Stimulated activated CD4-positive, alpha-beta T cell treated with anti-CD3 and anti-CD28 coated beads, Interleukin-2, amount 100 ng/mL, for 48 hours (primary cell): ENCODE measurements around the gene AK8.
"Not testable (repeated sequence)": the region's sequence is repeated elsewhere in the genome, so short reads cannot be mapped to it uniquely, and the experiment has no call there.

Source experiments
- DNase-seq, 2 donors: peaks; one replicate each; pipeline ENCODE4 v3.0.0-alpha.2; 2020

AK8 gene

DNA sequence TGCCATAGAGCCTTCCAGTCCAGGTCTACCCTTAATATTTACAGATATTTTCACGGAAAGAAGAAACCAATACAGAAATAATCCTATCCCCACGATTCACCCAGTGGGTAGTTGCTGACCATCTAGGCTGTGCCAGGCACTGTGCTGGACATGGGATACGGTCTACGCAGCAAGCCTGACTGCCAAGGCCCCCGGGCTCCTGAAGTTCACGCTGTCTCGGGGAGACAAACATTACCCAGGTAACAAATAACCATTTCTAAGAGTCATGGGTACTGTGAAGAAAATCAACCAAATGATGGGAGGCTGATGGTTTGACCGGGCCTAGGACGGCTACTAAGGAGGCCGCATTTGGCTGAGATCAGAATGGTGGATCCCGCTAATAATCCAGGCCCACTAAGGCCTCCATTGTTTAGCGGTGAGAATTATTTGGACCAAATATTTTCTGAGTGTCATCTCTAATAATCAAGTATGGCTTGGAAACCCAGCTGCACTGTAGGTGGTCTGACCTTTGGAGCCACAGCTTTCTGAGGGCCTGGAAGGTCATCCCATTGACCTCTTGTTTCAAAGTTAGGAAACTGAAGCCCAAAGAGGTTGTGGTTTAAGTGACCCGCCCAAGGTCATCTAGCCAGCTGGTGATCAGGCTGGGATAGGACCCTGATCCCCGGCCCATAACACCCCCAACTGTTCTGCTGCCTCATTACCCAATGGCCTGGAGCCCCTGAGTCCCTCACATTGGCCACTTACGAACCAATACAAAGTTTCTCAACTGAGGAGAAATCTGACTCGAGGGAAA lies 82.4 kb downstream of the AK8 start:
- DNase-seq = no peak

DNA sequence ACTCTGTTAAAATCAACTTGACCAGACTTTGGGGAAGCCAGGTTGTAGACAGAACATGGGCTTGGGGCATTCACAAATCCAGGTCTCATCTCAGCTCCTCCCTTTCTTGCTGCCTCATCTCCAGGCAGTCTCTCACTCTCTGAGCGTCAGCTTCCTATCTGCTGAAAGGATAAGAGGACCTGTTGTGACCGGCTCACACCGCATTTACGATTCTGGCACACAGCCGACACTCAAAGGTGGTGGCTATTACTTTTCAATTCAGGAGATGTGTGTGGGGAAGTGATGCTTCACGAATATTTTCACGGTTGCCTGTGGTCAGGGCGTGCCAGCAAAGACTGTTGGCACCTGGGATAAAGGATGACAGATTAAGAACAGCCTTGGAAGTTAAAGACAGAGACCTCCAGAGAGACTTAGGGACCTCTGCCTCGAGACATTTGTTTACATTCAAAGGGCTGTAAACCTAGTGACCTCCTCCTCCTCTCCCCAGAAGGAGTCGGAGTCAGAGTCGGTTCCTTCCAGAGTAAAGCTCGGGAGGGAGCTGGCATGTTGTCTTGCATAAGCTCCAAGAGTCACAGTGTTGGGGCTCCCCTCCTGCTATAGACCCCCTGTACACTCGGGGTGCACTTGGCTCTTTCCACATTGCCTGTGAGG lies 83.2 kb downstream of the AK8 start:
- DNase-seq = no peak

DNA sequence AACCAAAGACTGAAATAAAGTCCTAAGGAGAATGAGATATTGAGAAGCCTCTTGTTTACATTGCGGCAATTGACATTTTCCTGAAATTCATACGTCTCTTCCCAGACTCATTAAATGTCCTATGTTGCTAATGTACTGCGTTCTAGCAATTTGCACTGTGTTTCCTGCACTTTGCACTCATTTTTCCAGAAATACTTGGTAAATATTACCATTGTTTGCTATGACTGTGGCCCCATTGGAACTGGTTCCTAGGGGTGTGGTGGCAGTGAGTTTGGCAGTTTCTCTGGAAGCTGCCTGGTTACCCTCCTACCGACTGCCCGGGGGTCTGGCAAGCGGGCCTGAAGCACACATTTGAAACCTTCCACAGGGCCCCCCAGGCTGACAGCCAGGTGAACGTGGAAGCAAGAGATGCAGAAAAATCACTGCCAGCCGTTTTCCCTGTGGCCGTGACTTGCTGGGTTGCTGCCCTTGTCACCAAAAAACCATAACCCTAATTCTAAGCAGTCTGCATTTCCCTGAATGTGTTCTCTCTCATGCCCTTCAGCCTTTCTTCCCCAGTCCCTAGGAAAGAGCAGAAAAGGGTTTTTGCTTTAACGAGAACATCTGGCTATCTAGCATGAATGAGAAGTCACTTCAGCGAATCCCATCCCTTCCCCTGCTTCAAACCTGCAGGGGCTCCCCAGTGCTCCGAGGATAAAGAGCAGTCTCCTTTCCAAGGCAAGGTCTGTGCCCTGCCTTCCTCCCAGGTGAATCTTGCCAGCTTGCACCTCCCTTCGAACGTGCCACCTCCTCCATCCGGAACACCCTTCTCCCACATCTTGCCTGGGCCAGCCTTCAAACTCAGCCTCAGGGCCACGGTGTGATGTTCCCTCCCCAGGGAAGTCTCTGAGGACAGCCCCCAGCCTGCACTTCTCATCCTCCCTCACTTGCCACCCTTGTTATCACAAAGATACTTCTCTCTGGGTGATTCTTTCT lies 84.2 kb downstream of the AK8 start:
- no peak for DNase-seq

DNA sequence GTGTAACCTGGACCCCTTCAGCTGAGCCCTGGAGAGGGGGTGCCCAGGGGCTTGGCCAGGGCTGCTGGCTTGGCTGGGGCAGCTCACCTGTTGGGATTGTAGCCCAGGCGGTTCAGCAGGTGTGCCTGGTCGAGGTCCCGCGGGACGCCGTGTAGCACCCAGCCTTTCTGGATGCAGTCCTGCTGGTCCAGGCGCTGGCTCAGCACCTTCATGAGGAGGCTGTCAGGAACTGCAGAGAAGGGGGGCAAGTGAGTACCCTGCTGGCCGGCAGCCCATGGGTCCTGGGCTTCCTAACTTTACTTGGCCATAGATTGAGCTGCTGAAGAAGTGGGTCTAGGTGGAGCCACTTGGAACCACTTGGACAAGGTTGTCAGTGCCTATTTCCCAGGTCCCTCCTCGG lies 85.5 kb downstream of the AK8 start:
- DNase-seq = no peak

DNA sequence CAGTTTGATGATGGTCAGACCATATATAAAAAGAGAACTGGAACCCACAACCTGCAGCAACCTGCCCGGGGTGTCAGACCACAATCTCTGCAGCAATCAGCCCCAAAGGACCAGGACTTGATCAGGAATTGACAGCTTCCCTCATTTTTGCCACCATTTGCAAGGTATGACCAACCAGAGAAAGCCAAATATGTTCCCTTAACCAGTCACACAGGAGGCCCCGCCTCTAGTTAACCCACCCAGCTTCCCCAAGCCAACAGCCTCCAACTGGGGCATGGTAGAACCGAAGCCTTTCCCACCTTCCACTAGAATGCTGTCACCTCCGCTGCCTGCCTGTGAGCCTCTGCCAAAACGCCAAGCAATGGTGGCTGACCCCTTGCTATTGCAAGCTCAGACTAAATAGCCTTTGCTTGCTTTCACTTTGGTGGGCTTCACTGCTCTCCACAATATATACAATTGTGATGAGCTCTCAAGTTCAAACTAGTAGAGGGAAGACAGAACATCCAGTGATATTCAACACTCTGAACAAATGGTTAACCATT lies 86.3 kb downstream of the AK8 start:
- no peak for DNase-seq

DNA sequence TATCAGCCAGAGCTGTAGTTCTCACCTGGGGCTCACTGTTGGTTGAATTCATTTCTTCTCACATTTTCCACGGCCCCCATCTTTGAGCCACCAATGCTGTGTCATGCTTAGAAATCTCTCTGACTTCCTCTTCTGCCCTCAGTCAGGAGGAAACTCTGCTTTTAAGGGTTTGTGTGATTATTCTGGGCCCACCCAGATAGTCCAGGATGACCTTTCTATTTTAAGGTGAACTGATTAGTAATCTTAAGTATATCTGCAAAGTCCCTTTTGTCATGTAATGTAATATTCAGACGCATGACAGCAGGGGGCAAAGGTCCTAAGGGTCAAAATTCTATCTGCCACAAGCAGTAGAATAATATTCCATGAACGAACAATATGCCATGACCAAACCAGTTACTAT lies 88.4 kb downstream of the AK8 start:
- DNase-seq = no peak

DNA sequence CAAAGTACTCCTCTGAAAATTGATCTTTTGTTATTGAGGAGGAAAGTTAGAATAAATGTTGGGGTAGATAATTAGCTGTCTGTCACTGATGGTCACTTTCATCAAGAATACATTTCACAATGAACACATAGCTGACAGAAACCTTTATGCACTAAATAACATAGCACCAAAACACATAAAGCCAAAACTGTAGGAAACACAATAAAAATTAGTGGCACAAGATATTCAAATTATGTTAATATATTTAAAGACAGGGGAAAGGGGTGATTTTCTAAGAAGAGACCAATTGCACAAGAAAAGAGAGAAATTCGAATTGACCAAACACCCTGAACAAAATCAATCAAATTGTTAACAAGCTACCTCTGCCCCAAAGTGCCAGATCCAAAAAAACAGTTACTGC lies 89.7 kb downstream of the AK8 start:
- DNase-seq = no peak

DNA sequence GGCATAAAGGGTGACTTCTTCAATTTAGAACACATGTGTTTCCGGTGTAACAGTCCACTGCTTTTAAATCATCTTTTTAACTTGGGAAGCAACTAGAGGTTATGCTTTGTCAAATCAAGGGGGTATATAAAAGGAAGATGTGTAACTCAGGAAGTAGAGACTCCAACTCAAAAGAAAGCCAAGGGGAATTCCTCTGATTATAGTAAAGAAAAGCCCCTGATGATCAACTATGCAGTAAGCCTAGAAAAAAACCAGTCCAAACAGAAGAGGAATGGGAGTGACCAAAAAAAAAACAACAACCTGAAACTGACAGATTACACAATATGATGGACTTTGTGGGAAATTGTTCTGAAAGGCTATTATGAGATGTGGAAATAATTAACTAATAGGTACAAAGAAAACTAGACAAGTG lies 90.3 kb downstream of the AK8 start:
- DNase-seq = no peak

DNA sequence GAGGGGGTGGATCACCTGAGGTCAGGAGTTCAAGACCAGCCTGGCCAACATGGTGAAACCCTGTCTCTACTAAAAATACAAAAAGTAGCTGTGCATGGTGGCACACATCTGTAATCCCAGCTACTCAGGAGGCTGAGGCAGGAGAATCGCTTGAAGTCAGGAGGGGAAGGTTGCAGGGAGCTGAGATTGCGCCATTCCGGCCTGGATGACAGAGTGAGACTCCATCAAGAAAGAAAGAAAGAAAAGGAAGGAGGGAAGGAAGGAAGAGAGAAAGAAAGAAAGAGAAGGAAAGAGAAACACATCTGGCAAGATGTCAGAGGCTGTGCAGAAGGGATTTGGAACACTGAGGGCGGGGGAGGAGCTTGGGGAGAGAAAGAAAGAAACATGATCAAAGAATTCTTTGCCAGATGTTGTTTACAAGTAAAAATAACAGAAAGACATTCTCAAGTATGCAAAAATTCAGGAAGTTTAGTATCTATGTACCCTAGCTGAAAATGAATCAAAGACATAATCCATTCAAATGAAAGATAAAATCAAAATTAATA lies 93.7 kb downstream of the AK8 start:
- no peak for DNase-seq

DNA sequence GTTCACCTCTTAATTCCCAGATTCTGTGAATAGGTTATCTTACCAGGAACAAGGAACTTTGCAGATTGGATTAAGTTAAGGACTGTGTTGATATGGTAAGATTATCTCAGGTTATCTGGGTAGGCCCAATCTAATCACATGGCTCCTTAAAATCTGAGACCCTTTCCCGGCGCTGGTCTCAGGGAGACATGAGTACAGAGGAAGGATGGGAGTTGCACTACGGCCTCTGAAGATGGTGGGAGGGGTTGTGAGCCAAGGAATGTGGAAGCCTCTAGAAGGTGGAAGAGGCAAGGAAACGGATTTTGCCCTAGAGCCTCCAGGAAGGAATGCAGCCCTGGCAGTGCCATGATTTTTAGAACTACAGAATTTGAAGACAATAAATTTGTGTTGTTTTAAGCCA lies 95.1 kb downstream of the AK8 start:
- no peak for DNase-seq

DNA sequence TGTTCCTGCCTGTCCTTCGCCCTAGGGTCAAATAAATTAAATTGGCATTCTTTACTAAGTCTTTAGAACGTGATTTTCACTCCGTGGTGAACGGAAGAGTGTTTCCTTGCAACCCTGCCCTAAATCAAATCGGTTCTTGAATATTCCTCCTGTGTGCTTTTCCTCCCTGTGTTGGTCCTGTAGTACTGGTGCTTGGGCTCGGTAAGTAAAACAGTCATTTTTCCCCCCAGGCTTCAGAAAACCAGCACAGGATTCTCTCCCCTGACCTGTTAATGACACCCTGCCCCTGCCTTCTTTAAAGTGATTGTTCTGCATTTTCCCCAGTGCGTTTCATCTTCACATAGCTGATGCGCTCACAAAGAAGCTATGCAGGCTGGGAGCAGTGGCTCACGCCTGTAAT lies 96.0 kb downstream of the AK8 start:
- no peak for DNase-seq

DNA sequence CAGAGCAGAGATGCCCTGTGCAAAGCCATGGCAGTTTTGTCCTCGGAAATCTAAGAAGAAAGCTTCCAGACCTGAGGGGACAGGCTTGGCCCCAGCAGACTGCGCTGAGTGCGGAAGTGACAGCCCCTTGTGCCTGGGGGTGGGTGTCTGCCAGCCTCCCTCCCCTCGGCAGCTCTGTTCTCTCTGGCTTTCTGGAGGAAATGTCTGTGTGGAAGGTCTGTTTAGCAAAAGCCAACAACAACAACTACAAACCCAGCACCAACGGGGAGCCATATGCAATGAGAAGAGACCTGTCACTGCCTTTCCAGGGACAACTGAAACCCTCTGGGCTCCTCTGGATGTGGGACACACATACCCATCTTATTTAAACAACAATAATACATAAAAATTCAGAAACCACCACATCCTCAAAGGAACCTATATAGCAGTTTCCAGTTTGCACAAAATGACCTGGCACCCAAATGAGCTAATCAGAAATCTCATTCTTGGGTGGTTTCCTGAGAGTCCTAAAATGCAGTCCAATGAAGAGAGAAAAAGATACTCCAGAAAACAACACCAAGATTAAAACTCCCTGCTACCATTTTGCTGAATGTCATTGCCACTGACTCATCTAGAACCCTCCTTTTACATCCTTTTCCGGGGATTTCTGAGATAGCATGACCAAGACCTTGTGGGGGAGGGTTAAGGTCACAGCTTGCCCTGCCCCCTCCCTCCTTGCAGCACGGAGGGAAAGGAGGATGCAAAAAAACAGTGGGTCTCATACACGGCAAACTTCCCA lies 97.7 kb downstream of the AK8 start:
- no peak for DNase-seq

DNA sequence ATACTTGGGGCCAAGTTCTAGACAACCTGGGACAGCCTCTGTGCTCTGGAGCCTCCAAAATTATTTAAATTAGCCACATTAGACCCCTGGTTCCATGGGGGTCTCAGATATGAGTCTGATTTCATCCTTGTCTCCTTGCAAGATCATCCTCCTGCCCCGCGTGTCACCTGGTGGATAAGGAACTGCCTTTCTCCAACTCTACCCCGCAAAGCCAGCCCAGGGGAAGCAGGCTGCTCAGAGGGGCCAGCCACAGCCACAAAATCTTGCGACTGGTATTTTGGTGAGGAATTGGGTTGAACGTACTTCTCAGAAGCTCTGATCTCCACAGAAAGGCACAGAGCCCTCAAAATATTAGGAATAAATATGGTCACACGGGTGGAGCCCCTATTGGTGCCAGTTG lies 101.2 kb downstream of the AK8 start:
- DNase-seq = no peak

DNA sequence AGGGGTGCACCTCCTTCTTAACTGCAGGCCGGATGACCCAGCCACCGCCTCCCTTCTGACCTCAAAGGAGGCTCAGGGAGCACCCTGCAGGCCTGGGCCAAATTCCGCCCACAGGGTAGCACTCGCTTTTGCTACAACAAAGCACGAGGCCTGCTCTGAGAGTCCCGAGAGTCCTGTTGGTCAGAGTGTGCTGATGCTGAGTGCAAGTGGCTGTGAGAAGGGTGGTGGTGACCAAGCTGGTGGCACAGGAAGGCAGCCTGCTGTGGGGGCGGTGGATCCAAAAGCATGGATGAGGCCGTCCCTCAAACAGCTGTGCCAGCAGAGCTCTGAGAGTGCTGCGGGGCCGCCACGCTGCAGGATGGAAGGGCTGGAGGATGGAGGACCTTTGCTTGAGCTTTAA lies 101.8 kb downstream of the AK8 start:
- no peak for DNase-seq

DNA sequence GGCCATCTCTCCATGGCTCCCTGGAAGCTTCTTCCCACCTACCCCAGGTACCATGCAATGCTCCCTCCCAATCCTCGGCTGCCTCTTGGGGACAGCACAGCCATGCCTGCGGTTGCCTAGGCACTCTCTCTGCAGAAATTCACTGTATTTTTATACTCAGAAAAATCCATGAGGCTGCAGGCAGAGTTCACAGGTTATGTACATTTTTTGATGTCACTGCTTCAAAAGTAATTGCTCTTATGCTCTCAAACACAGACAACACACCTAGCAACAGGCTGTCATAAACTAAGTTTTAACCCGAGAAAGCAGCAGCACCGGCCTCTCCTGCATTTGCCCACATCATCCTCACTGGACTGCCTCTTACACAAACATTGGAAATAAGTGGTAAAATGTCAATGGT lies 102.4 kb downstream of the AK8 start:
- DNase-seq = no peak

DNA sequence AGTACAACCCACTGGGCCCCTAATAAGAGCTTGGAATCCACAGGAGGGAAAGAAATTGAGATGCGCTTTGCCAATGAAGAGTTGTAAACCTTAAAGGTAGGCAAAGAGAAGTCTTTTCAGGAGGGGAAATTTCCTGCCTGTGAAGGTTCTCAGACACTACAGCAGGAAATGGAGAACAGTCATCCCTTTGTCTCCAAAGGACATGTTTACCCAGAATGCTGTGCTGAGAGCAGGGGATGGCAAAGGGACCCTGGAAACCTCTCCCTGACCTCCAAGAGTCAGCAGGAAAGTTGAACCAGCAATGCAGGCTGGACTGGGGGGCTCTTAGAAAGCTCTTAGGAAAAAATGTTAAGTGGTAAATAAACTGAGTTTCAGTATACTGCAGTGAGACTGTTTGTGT lies 103.2 kb downstream of the AK8 start:
- DNase-seq = no peak

DNA sequence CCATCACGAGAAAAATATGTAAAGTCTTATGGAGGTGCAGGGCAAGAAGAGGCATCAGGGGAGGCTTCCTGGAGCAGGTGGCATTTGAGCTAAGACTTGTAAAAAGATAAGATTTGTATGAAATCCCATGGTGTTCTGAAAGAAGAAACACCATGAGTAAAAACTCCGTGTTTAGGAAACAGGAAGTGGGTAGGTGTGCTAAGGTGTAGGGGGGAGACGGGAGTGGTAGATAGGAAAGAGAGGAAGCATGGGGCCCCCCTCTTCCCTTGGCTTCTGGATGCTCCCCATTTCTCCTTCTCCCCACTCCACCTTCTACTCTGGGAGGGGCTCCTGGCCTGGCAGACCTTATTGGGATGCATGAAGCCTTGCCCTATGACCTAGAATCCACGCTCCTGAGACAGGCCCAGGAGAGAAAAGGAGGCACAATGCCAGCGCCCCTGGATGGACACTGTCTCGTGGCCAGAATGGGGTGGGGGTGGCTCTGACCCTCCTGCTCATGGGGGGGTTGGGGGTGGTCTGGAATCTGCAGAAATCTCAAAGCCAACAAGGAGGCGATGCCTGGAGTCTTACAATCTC lies 104.2 kb downstream of the AK8 start:
- no peak for DNase-seq

DNA sequence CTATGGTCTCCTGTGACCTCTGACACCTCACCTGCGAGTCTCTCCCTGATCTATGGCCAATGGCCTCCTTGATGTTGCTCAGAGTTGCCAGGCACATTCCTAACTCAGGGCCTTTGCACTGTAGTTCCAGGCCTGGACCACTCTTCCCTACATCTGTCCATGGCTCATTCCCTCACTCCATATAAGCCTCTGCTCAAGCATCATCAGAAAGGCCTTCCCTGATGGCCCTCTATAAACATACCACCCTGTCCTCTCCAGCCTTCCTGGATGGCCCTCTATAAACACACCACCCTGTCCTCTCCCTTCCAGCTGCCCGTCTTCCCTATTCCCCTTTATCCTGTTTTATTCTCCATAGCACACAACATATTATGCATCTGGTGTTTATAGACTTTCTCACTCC lies 105.0 kb downstream of the AK8 start:
- no peak for DNase-seq

DNA sequence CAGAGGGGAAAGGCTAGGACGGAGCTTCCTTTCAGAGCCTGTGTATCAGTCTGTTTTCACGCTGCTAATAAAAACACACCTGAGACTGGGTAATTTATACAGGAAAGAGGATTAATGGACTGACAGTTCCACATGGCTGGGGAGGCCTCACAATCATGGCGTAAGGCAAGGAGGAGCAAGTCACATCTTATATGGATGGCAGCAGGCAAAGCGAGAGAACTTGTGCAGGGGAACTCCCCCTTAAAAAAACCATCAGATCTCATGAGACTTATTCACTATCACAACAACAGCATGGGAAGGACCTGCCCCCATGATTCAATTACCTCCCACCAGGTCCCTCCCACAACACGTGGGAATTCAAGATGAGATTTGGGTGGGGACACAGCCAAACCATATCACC lies 106.3 kb downstream of the AK8 start:
- DNase-seq = not testable (repeated sequence)

DNA sequence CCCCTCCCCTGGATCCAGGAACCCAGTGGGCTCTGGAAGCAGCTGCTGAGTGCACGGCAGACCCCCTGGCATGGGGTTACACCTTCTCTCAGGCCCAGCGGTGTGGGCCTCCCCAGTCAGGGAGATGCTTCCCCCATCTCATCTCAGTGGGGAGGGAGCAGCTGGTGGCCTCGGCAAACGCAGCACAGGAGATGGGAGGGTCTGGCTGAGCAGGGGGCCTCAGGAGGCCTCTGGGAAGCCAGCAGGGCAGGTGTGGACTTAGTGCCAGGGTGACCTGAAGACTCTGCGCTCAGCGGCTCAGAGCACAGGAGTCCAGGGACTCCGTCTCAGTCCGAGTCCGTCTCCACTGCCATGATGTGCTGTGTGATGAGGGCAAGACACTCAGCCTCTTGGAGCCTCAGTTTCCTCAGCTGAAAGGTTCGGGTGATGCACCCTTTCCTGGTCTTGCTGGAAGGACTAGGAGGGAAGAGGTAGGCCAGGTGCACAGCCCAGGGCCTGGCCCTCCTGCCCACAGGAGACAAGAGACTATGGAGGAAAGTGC lies 107.2 kb downstream of the AK8 start:
- no peak for DNase-seq
